Lower lobe of right lung (tissue), 2 donors: ENCODE measurements around the gene MRPL2. TPM values are rescaled to one million over a fixed set of nuclear protein-coding genes. Genes with fewer than 3 reads are reported as not detected.

Experiments
- ATAC-seq, 2 donors: fragments of 200-7000 bp; cut with Tn5 transposase; one replicate each; pipeline ENCODE4 v1.9.1; 2020 to 2022; ENCODE audit warnings: mild to moderate bottlenecking in 2 of 2, moderate library complexity in 2 of 2
- DNase-seq: peaks from one replicate; pipeline ENCODE4 v3.0.0-alpha.2; 2020
- H3K27ac ChIP-seq: fragments of 200-600 bp; one replicate; pipeline ENCODE4 v1.8.0; 2022
- H3K27me3 ChIP-seq: fragments of 200-600 bp; one replicate; pipeline ENCODE4 v1.8.0; 2022; ENCODE audit warnings: low read depth
- H3K36me3 ChIP-seq: fragments of 200-600 bp; one replicate; pipeline ENCODE4 v1.8.0; 2022; ENCODE audit warnings: mild to moderate bottlenecking
- H3K4me1 ChIP-seq: fragments of 200-600 bp; one replicate; pipeline ENCODE4 v1.8.0; 2022
- H3K4me3 ChIP-seq: fragments of 200-600 bp; one replicate; pipeline ENCODE4 v1.8.0; 2022; ENCODE audit warnings: mild to moderate bottlenecking
- H3K9me3 ChIP-seq: fragments of 200-600 bp; one replicate; pipeline ENCODE4 v1.8.0; 2022
- CTCF ChIP-seq: fragments of 200-600 bp; IDR thresholded peaks from one replicate; pipeline ENCODE4 v1.8.0; 2022; ENCODE audit warnings: antibody characterized with exemption, mild to moderate bottlenecking
- intact Hi-C: fragments of 100-400 bp; cut with DNase I; formaldehyde crosslinking; loops from one replicate; pipeline ENCODE4 v1.11.0; 2022
- total RNA-seq: library from RNA; stranded (reverse); fragmentation: NEBNext Ultra II Directional; extraction: Animal tissue kit (Norgen Biotek cat#: 25700); gene quantifications from one replicate; pipeline ENCODE4 v1.2.1, GENCODE V29; 2021
- donor health status: DM: no; HTN: yes; CAD: no; lungs with severe emphysema.

MRPL2 gene
- total RNA-seq, 1 donor from 2014 or later: 40.1 TPM

GRCh38 chr6:43029120-43029519, 30.1 kb downstream of the MRPL2 start:
- TF ChIP-seq CTCF: no peak
- no peaks in the 10 kb centered on the region for H3K9me3 ChIP-seq
- H3K4me1 ChIP-seq: no peaks in the 10 kb centered on the region
- intact Hi-C loops: no loop called here
- H3K36me3 ChIP-seq: peaks cover 93% of the 10 kb centered on the region
- DNase-seq: no peak
- H3K27me3 ChIP-seq: no peaks in the 10 kb centered on the region
- no peak for ATAC-seq
- H3K4me3 ChIP-seq: no peak overlapping the region
- no peak overlapping the region for H3K27ac ChIP-seq

GRCh38 chr6:43026365-43026764, 32.9 kb downstream of the MRPL2 start:
- TF ChIP-seq CTCF: no peak
- no peaks in the 10 kb centered on the region for H3K27me3 ChIP-seq
- H3K9me3 ChIP-seq: no peaks in the 10 kb centered on the region
- intact Hi-C loops: no loop called here
- no peak overlapping the region for H3K27ac ChIP-seq
- H3K36me3 ChIP-seq: peaks cover 69% of the 10 kb centered on the region
- no peak overlapping the region for H3K4me3 ChIP-seq
- ATAC-seq (no peak), DNase-seq (no peak)
- H3K4me1 ChIP-seq: peaks cover 14% of the 10 kb centered on the region

- intact Hi-C loops: no loop called here
- Histone ChIP-seq H3K27me3 (no peaks in the 10 kb centered on the region), H3K36me3 (peaks cover 61% of the 10 kb centered on the region), H3K4me3 (no peak overlapping the region), H3K27ac (no peak overlapping the region), H3K9me3 (no peaks in the 10 kb centered on the region), H3K4me1 (peaks cover 23% of the 10 kb centered on the region)
- no peak for TF ChIP-seq CTCF
- DNase-seq: no peak
- no peak for ATAC-seq
These were observed 34.8 kb downstream of the MRPL2 start for GRCh38 chr6:43024436-43024835.

GRCh38 chr6:43021270-43022047, 37.8 kb downstream of the MRPL2 start, which contains the start of gene RRP36:
Gene RRP36 (plus strand): TSS chr6:43021623. CDS start chr6:43021655, 32 bp downstream.
- H3K4me3 ChIP-seq: peak within 1 kb of the TSS; percentile 99
- no peak for TF ChIP-seq CTCF
- peak within 1 kb of the TSS; percentile 89 for H3K27ac ChIP-seq
- no peaks in the 10 kb centered on the region for H3K9me3 ChIP-seq
- no peaks in the 10 kb centered on the region for H3K27me3 ChIP-seq
- ATAC-seq (peak; percentile 88 to 97), DNase-seq (peak; percentile 91)
- intact Hi-C loops: no loop called here
- peaks cover 56% of the 10 kb centered on the region for H3K36me3 ChIP-seq
- peaks cover 33% of the 10 kb centered on the region for H3K4me1 ChIP-seq

- ATAC-seq (peak; percentile 4 to 10), DNase-seq (no peak)
- Histone ChIP-seq H3K9me3 (no peaks in the 10 kb centered on the region), H3K4me3 (peak overlapping the region; percentile 99), H3K36me3 (peaks cover 50% of the 10 kb centered on the region), H3K4me1 (peaks cover 39% of the 10 kb centered on the region), H3K27me3 (no peaks in the 10 kb centered on the region), H3K27ac (peak overlapping the region; percentile 89)
- no peak for TF ChIP-seq CTCF
- intact Hi-C loops: no loop called here
These were observed 38.4 kb downstream of the MRPL2 start for GRCh38 chr6:43020847-43021246.
